Fibroblast of mammary gland (primary cell): ENCODE measurements around the gene PRR3.
A peak's percentile ranks its signal among the peaks of the same experiment; 100 is the strongest.

Experiments used
- DNase-seq: peaks from one replicate; pipeline ENCODE4 v3.0.0-alpha.2; 2010; ENCODE audit warnings: low read depth
- H3K4me3 ChIP-seq: 2 replicates; pipeline ENCODE4 v1.5.1; 2011; ENCODE audit warnings: low read depth, mild to moderate bottlenecking, low read length, moderate library complexity; ENCODE audit not compliant: control insufficient read depth
- TF ChIP-seq, protein P1 (sequence below): conservative IDR thresholded peaks from 2 replicates; pipeline ENCODE4 v1.5.1; 2011; ENCODE audit warnings: low read depth, low read length, inconsistent platforms; ENCODE audit not compliant: control insufficient read depth, insufficient read depth

PRR3 gene

GRCh38 chr6:30556906-30557682 is at the start of gene PRR3:
TSS of gene PRR3 (plus strand) at chr6:30557295. CDS start at chr6:30557345, 50 bp downstream.
- TF ChIP-seq, protein P1, sequence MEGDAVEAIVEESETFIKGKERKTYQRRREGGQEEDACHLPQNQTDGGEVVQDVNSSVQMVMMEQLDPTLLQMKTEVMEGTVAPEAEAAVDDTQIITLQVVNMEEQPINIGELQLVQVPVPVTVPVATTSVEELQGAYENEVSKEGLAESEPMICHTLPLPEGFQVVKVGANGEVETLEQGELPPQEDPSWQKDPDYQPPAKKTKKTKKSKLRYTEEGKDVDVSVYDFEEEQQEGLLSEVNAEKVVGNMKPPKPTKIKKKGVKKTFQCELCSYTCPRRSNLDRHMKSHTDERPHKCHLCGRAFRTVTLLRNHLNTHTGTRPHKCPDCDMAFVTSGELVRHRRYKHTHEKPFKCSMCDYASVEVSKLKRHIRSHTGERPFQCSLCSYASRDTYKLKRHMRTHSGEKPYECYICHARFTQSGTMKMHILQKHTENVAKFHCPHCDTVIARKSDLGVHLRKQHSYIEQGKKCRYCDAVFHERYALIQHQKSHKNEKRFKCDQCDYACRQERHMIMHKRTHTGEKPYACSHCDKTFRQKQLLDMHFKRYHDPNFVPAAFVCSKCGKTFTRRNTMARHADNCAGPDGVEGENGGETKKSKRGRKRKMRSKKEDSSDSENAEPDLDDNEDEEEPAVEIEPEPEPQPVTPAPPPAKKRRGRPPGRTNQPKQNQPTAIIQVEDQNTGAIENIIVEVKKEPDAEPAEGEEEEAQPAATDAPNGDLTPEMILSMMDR, result no peak
- H3K4me3 ChIP-seq, result peak within 1 kb of the TSS; percentile 98
- peak; percentile 89 for DNase-seq

DNA sequence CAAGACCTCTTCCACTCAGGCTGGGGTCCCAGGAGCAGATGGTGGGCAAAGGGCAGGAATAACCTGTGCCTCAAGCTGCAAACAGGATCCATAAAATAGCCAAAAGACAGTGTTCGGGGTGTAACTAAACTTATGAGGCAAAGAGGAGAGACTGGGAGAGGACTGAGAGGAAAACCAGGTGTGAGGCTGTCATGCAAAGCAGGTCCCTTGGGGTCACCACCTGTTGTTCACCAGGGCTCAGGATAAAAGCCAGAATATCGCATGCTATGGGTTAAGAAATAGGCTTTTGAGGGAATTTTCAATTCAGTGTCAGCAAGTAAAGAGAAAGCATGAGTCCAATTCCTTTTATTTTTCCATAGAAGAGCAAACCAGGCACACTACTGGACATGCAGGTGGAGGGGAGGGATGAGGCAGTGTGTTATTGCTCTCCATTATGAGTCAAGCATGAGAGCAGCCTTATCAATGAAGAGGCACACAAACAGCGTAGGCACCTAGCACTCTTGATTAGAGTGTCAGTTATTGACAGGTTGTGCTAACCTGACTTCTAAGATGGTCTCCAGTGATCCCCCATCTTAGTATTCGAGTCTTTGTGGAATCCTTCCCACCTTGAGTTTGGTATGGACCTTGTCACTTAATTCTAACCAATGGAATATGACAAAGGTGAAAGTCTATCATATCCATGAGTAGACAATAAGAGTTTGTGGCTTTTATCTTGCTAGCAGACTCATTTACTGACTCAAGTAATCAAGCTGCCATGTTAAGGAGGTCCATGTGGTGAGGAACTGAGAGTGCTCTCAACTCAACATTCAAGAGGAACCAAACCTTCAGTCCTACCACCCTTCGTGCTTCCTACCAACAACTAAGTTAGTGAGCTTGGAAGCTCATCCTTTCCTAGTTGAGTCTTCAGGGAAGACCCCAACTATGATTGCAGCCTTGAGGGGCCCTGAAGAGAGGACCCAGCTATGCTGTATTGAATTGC is 49.0 kb upstream of the PRR3 start:
- H3K4me3 ChIP-seq, result no peak overlapping the region
- TF ChIP-seq, protein P1, result no peak
- no peak for DNase-seq

- TF ChIP-seq, protein P1, result no peak
- no peak for DNase-seq
- H3K4me3 ChIP-seq, result no peak overlapping the region
These were observed 48.0 kb upstream of the PRR3 start for GRCh38 chr6:30508890-30509736.

GRCh38 chr6:30510419-30511168 is 46.5 kb upstream of the PRR3 start:
- no peak for DNase-seq
- H3K4me3 ChIP-seq, result no peak overlapping the region
- TF ChIP-seq, protein P1, result no peak

GRCh38 chr6:30511169-30511546 is 45.9 kb upstream of the PRR3 start:
- no peak overlapping the region for H3K4me3 ChIP-seq
- TF ChIP-seq, protein P1, result no peak
- no peak for DNase-seq
